Epithelial cell of prostate (primary cell): ENCODE measurements around the gene ATP5IF1.
A peak's percentile ranks its signal among the peaks of the same experiment; 100 is the strongest.

Experiments
- DNase-seq: peaks from one replicate; pipeline ENCODE4 v3.0.0-alpha.2; 2011; ENCODE audit warnings: low read depth, low spot score
- H3K27ac ChIP-seq: fragments of 450-650 bp; 2 replicates; pipeline ENCODE4 v1.5.1; 2017; ENCODE audit warnings: mild to moderate bottlenecking

ATP5IF1 gene

GRCh38 chr1:28233264-28233606, 2.7 kb upstream of the ATP5IF1 start:
- DNase-seq: no peak
- H3K27ac ChIP-seq: peak overlapping the region; percentile 50

GRCh38 chr1:28236656-28237322, 865 bp downstream of the ATP5IF1 start:
- no peak for DNase-seq

GRCh38 chr1:28239004-28239403, 3.1 kb downstream of the ATP5IF1 start:
- H3K27ac ChIP-seq: peak overlapping the region; percentile 68
- no peak for DNase-seq

More at GRCh38 chr1:28236656-28237322, 865 bp downstream of the ATP5IF1 start:
- H3K27ac ChIP-seq: peak overlapping the region; percentile 54

- no peak for DNase-seq
- peak overlapping the region; percentile 68 for H3K27ac ChIP-seq
These were observed 4.1 kb downstream of the ATP5IF1 start for GRCh38 chr1:28240024-28240423.

GRCh38 chr1:28241638-28242241, 5.8 kb downstream of the ATP5IF1 start:
- H3K27ac ChIP-seq: peak overlapping the region; percentile 70
- peak; percentile 58 for DNase-seq

GRCh38 chr1:28243685-28244311, 7.9 kb downstream of the ATP5IF1 start:
- DNase-seq: no peak

GRCh38 chr1:28244549-28245251, 8.8 kb downstream of the ATP5IF1 start:
- H3K27ac ChIP-seq: peak overlapping the region; percentile 70
- no peak for DNase-seq

More at GRCh38 chr1:28243685-28244311, 7.9 kb downstream of the ATP5IF1 start:
- peak overlapping the region; percentile 70 for H3K27ac ChIP-seq

GRCh38 chr1:28246427-28246832, 10.5 kb downstream of the ATP5IF1 start:
- H3K27ac ChIP-seq: peak overlapping the region; percentile 99
- DNase-seq: no peak

- peak overlapping the region; percentile 99 for H3K27ac ChIP-seq
- no peak for DNase-seq
These were observed 11.8 kb downstream of the ATP5IF1 start for GRCh38 chr1:28247612-28248272.

GRCh38 chr1:28248273-28249012, 12.5 kb downstream of the ATP5IF1 start:
- DNase-seq: no peak
- H3K27ac ChIP-seq: peak overlapping the region; percentile 99

GRCh38 chr1:28249013-28249865, 13.3 kb downstream of the ATP5IF1 start:
- peak; percentile 73 for DNase-seq
- H3K27ac ChIP-seq: peak overlapping the region; percentile 99

GRCh38 chr1:28249866-28250295, 14.0 kb downstream of the ATP5IF1 start:
- no peak for DNase-seq
- peak overlapping the region; percentile 99 for H3K27ac ChIP-seq

- H3K27ac ChIP-seq: no peak overlapping the region
- DNase-seq: no peak
These were observed 20.4 kb downstream of the ATP5IF1 start for GRCh38 chr1:28256197-28256827.

GRCh38 chr1:28257736-28258135, 21.8 kb downstream of the ATP5IF1 start:
- peak overlapping the region; percentile 99 for H3K27ac ChIP-seq
- no peak for DNase-seq

- H3K27ac ChIP-seq: peak overlapping the region; percentile 99
- DNase-seq: no peak
These were observed 22.8 kb downstream of the ATP5IF1 start for GRCh38 chr1:28258628-28259251.

- peak; percentile 95 for DNase-seq
- peak within 1 kb of the TSS; percentile 99 for H3K27ac ChIP-seq
These were observed 23.5 kb downstream of the ATP5IF1 start, which contains the start of gene SESN2 for GRCh38 chr1:28259252-28259933. SESN2 (plus strand) TSS chr1:28259518; CDS start chr1:28259848, 330 bp downstream.
